GM18502 (cell line): Measurements from ENCODE around the gene C2CD4C.
"Not testable (repeated sequence)": the region's sequence is repeated elsewhere in the genome, so short reads cannot be mapped to it uniquely, and the experiment has no call there.

Source experiments
- ATAC-seq: cut with Tn5 transposase; IDR thresholded peaks from one replicate; pipeline ENCODE4 v1.9.1; 2021; ENCODE audit warnings: mild to moderate bottlenecking; ENCODE audit not compliant: unreplicated experiment, poor library complexity

The C2CD4C gene

DNA sequence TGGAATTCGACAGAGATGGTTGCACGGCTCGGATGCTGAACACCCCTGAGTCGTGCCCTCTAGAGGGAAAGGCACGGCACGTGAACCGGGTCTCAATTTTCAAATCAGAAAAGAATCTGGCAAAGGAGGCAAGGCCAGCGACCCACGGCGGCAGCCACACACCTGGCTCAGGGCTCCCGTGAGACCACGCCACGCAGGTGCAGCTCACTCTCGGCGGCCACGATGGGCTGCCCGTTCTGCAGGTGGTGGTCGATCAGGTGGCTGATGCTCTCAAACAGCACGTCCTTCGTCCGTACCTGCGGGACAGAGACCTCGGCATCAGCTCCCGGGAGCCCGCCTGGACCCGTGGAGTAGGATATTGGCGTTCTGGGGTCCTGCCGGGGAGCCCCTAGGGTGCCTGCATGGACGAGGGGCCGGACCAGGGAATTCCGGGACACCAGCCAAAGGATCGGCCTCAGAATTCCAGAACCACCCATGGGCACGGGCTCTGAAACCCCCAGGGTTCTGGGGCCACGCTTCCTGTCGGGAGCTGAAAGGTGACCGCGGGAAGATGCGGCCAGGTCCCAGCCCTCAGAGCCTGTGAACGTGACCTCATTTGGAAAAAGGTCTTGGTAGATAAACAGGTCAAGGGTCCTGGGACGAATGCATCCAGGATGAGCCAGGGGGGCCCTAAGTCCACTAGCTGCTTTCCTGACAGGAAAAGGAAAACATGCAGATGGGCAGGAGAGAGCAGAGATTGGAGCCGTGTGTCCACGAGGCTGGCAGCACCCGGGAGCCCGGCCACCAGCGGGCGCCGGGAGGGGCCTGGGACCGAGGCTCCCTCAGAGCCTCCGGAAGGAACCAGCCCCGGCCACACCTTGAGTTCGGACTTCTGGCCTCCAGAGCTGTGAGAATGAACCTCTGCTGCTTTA lies 10.1 kb upstream of the C2CD4C start:
- no peak for ATAC-seq

DNA sequence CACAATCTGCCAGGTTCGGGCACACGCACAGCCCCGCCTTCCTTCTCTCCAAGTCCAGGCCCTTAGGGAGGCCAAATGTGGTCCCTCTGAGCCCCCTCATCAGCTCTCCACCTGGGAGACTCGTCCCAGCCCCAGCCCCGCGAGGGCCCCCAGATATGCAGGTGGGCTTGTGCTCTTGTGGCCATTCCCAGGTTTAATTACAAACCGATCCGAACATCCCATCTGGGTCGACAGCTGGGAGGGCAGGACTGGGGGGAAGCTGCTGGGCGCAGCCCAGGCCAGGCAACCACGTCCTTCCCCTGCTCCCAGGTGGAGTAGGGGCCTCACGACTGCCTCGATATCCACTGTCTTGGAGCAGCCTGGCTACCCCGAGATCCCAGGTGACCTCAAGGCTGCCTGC lies 7.5 kb upstream of the C2CD4C start:
- no peak for ATAC-seq

DNA sequence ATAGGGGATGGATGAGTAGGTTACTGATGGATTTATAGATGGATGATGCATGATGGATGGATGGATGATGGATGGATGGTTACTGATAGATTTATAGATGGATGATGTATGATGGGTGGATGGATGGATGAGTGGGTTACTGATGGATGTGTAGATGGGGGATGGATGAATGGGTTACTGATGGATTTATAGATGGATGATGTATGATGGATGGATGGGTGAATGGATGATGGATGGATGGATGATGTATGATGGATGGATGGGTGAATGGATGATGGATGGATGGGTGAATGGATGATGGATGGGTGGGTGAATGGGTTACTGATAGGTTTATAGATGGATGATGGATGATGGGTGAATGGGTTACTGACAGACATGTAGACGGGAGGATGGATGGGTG lies 6.3 kb upstream of the C2CD4C start:
- no peak for ATAC-seq

DNA sequence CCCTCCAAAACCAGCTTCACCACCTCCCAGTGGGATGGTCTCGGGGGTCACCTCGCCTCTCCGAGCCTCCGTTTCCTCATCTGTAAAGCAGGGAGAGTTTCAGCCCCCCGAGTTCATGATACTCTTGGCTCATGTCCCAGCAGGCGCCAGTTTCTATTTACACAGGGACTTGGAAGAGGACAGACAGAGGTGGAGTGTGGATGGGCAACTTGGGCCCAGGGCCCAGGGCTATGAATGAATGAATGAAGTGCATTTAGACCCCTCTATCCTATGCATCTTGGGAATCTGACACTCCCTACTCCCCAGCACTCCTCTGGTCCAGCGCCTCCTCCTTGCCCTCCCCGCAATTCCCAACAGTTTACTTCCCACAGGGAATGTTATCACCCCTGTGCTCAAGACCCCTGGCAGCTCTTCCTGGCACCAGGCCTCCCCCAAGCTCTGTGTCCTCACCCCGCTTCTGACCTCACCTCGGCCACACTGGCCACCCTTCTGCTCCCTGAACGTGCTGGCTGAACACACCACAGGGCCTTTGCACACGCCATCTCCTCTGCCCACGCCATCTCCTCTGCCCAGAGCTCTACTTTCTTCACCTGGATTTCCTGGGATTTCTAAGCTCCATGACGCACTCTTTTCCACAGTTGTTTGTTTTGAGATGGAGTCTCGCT lies 4.9 kb upstream of the C2CD4C start:
- no peak for ATAC-seq

DNA sequence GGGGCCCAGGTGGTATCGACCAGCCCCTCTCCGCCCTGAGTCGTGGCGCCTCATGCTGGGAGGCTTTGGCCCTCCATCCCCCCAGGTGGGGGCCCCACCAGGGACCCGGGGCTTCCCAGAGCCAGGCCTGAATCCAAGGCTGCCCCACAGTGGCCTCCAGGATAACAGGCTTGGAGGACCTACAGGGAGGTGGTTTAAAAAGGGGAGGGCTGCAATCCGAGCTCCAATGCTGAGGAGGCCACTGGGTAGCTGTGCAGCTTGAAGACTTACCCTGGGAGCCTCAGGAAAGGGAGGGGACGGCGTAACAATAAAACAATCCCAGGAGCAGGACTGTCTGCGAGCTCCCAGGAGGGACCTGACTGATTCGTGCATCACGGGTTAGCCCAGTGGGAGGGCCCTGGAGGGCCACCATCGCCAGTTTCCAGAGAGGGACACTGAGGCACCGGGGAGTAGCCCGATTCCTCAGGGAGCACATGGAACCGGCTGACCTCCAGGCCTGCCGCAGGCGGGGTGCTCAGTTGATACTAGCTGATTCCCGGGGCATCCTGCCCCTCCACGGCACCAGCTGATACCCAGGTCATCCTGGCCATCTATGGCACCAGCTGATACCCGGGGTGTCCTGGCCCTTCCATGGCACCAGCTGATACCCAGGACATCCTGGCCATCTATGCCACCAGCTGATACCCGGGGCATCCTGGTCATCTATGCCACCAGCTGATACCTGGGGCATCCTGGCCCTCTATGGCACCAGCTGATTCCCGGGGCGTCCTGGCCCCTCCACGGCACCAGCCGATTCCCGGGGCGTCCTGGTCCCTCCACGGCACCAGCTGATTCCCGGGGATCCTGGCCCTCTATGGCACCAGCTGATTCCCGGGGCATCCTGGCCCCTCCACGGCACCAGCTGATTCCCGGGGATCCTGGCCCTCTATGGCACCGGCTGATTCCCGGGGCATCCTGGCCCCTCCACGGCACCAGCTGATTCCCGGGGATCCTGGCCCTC lies 3.7 kb upstream of the C2CD4C start:
- no peak for ATAC-seq

DNA sequence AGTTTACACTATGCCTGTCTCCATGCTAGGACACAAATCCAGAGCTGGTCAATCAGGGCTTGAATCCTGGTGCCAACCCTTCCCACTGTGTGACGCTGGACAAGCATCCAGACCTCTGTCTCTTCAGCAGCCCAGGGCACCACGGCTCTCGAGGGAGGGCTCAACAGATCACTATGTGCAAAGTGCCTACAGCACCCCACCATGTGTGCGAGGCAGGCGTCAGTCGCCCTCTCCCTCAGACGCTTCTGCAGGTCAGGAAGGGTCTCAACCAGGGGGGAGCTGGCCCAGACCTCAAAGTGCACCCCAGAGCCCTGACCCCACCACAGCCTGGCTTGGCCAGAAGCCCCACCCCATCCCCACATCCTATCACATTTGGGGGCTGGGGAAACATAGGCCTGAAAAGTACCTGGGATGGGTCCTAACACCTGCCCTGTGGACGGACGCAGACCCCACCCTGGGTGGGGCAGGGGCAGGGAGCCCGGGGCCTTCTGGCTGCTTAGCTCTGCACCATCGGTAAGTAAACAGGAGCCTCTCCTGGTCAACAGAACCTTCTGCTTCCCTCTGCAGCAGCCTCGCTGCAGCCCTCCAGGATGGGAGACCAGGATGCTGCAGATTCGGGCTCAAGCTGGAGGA lies 2.9 kb upstream of the C2CD4C start:
- no peak for ATAC-seq

DNA sequence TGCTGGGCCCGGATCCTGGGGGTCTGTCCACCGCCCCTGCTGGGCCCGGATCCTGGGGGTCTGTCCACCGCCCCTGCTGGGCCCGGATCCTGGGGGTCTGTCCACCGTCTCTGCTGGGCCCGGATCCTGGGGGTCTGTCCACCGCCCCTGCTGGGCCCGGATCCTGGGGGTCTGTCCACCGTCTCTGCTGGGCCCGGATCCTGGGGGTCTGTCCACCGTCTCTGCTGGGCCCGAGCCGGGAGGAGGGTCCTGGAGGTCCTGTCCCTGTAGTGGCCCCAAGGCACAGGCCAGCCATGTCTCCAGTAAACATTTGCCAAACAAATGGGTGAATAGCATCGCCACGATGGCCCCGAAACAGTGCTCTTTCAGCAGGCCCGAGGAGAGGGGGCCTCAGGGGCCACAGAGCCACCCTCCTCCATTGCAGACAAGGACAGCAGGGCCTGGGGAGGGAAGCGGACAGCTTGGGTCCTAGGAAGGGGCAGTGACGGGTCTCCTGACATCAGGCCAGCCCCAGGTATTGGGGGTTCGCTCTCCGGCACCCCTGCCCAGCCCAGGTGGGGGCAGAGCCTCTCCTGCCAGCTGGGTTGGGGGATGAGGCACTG lies 2.3 kb upstream of the C2CD4C start:
- ATAC-seq: not testable (repeated sequence)

DNA sequence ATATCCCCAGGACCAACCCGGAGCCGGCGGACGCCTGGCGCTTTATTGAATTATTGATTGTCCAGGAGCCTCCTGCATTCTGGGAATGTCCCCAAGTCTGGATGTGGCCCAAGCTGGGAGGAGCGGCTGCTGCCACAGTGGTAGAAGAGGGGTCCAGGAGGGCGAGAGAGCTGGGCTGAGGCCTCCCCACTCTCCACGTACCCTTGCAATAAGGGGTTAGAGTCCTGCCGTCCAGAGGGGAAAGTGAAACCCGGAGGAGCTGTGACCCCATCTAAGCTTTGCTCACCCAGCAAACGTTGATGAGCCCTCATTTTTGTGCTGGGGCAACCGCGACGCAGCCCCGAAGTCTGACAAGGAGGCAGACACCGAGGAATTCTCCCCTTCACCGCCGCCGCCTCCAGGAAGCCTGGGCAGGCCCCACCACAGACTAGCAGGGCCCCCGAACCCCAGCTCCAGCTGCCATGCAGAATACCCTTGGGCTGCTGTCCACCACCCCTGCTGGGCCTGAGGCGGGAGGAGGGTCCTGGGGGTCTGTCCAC lies 1.4 kb upstream of the C2CD4C start:
- no peak for ATAC-seq

DNA sequence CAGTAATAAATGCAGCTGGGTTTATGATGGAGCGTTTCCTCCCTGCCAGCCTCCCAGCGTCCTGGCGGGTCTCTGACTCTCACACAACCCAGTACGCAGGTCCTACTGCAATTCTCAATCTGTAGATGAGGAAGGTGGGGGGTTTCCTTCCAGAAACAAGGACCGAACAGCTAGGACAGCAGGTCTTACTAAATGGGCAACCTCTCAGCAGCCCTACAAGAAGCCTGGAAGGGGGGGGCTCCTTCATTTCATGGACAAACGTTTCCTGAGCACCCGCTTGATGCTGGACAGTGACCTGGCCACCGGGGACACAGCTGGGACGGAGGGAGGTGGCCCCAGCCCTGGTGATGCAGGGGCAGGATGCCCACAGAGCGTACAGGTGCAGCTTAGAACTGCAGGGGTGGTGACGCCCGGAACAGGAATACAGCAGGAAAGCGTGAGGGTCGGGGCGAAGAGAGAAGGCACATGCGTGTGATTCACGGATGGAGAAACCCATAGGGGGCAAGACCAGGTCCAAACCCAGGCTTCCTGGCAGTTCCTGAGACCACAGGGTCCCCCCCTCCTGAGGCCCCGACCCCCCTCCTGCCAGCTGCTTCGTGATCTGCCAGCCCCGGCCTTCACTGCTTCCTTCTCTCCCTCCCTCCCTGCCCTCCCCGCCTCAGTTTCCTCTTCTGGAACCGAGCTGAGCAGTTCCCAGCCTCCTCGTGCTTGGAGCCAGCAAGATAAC lies 732 bp upstream of the C2CD4C start:
- no peak for ATAC-seq

DNA sequence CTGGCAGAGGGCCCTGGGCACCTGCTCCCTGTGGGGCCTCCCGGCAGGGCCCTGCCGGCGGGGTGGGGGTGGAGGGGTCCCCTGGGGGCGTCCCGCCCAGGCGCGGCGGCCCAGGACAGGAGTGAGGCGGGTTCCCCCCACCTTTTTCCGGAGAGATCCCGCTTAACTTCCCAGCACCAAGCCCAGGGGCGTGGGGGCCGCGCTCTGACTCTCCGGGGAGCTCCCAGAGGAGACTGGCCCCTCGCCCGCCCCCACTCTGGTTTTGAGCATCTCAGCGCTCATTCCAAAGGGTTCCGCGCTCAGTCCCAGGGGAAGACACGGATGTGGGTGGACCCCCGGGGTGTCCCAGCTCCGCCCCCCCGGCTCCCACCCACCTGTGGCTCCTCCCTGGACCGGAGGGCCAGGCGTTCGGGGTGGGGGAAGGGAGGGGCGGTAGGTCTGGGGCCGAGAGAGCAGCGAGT lies 476 bp downstream of the C2CD4C start:
- no peak for ATAC-seq

DNA sequence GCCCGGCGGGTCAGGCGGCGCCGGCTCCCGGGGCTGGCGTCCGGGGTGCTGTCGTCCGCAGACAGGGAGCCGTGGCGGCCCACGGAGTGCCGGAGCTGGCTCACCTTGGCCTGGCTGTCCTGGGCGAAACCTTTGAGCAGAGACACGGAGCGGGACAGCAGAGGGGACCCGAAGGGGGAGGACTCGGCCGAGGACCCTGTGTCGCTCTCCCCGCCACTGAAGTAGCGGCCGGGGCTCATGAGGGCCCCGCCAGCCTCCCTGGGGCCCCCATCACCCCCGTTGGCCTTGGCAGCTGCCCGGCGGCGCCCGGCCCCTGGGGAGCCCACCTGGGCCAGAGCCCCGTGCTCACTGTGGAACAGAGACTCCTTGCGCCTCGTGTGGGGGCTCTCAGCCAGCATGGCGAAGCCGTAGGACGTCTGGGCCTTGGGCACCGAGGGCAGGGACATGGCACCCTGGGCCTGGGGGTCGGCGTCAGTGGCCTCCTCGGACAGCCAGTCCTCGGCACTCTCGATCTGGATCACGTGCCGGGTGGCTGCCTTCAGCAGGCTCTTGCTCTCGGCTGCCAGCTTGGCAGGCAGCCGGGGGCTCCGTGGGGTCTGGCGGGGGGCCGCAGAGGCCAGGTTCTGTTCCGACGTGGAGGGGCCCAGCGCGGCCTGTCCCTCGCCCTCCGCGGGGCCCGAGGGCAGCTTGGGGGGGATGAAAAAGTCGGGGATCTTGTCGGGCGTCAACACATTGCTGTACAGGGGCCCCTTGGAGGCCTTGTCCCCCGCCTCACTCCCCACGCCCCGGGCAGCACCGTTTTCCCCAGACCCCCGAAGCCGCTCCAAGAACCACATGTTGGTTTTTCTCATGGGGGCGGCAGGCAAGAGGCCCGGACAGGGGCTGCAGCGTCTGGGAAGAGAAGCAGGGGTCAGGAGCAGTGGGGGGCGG lies 1.2 kb downstream of the C2CD4C start:
- ATAC-seq: no peak

DNA sequence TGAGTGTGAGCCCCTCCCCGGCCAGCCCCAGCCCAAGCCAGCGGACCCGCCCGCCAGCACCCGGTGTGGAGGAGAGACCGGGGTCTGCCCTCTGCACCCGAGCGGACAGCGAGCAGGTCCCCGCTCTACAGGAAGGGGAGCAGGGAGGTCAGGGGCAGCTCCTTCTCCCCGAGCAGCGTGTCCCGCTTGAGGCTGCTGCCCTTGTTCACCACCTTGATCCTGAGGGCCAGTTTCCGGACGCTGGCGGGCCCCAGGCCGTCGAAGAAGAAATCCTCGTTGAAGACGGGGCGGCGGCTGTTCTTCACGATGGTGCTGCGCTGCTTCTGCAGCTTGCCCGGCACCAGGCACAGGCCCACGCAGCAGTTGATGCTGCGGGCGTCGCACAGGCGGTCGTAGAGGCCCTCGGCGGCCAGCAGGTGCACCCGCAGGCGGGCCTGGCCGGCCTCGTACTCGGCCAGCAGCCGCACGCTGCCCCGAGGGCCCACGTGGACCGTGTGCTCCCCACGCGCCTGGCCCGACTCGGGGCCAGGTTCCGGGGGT lies 1.9 kb downstream of the C2CD4C start:
- no peak for ATAC-seq

DNA sequence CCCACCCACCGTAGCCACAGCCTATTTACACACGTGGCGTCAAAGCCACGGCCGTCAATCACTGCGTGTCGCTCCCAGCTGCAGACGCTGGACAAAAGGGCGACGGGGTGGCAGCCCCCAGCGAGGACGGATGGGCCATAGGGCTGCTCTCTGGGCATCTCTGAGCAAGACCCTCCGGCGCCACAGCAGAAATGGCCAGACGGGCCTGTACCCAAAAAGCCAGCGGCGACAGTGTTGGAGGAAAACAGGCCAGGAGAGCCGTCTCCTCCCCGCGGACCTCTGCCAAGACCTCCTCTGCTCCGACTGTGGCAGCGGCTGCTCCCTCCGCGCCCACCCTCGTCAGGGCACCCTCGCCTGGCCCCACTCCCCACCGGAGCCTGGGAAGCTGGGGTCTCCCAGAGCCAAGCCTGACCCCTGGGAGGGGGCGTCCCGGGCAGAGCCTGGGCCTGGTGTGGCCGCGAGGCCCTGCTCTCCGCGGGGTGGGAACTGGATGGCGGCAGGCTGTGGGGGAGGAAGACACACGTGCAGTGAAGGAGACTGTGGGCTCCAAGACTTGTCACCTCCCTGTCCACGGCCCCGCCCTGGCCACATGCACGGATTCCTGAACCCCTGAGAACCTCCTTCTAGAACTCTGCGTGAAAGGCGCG lies 2.7 kb downstream of the C2CD4C start:
- no peak for ATAC-seq

DNA sequence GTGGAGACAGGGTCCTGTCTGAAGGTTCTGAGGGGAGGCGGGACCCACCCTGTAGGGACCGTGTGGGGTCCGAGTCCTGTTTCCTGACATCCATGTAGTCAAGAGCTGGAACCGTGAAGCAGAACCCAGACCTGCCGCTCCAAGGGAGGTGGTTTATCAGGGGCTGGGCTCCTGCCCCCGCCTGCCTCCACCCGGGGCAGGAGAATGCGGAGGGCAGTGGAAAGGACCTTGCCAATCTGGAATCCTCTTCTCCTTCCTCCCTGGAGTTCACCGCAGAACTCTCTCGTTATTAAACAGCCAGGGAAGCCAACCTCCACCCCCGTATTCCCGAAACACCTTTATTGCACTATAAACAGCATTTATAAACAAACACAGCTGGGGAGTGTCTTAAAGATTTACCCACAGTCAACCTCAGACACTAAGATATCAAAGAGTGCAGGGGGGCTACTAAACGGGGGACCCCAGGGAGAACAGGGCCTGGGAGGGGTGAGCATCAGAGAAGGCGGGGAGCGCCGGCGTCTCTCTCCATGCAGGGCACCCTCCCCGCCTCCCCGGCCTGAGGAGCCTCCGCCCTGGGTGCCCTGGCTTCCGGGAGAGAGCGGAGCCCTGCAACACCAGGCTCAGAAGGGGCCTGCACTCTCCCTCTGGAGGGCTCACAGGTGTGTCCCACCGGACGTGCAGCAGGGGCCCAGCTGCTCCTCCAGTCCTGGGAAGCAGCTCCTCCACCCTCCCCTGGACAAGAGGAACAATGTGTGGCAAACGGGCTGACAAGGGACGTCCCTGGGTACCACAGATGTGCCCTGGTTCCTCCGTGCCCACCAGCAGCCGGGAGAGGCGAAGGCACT lies 3.6 kb downstream of the C2CD4C start:
- no peak for ATAC-seq

DNA sequence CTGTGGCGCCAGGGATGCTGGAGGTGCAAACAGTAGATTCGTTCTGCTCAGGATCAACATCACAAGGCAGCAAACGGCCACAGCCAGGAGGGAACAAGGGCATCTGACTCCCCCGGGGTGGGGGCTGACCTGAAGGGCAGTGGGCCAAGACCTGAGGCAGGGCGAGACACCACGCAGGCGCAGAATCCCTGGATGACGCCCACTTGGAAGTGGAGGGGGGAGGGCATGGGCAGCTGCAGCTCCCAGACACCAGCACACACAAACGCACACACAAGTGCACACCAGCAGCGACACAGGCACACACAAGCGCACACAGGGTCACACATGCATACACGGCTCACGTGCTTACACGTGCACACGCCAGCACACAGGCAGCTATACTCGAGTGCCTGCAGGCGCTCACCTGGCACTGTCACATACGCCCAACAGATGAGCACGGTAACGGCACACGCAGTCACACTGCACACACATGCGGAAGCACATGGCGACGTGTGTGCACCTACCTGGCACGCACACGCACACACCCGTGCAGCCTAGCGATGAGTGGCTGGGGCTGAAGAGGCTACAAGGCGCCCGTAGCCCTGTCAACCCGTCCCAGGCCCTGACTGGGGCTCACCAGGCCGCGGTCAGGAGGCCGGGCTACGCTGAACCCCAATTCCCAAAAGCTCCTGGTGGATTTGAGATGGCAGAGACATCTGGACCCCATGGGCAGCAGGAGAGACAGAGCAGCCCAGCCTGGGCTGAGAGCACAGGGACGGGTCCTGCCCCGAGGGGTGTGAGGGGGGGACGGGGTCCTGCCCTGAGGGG lies 5.5 kb downstream of the C2CD4C start:
- ATAC-seq: no peak
